Measurements from ENCODE around the gene ATP6V1A. TPM values are rescaled to one million over a fixed set of nuclear protein-coding genes. Genes with fewer than 3 reads are reported as not detected.

ATP6V1A gene
- total RNA-seq, 2 experiments from 2014 or later = 41.7 to 42.4 TPM

DNA sequence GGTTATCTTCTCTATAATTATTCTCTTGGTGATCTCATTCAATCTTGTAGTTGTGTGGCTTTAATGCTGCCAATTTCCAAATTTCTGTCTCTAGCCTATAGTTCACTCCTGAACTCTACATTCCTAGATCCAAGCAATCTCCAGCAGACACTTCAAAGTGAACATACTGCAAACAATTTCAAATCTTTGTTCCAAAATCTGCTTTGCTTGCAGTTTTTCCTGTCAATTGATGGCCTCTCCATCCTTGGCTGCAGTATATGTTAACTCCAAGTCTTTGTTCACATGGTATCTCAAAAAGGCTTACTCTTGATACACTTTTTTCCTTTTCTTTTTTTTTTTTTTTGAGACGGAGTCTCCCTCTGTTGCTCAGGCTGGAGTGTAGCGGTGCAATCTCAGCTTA lies 18.2 kb upstream of the ATP6V1A start:
- H3K4me3 Mint-ChIP-seq = no peak overlapping the region
- peaks cover 16% of the 10 kb centered on the region for H3K36me3 Mint-ChIP-seq (ENCODE audit: low read depth)
- H3K4me1 Mint-ChIP-seq = peaks cover 4% of the 10 kb centered on the region
- POLR2A ChIA-PET = no interaction called here
- H3K27ac Mint-ChIP-seq = no peak overlapping the region
- no peaks in the 10 kb centered on the region for H3K27me3 Mint-ChIP-seq
- CTCF ChIA-PET = no interaction called here
- H3K9me3 Mint-ChIP-seq = no peaks in the 10 kb centered on the region
- no peak for DNase-seq

DNA sequence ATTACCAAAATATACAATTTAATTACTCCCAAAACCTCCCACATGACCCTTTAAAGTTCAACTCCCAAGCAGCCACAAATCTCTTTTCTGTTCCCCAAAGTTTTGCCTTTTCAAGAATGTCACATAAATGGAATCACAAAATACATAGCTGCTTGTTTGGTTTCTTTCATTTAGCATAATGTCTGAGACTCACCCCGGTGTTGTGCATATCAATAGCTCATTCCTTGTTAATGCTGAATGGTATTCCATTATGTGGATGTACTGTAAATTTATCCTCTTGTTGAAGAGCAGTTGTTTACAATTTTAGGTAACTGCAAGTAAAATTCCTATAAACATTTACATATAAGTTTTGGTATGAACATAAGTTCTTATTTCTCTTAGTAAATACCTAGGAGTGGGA lies 16.3 kb upstream of the ATP6V1A start:
- H3K27ac Mint-ChIP-seq = no peak overlapping the region
- CTCF ChIA-PET = no interaction called here
- H3K27me3 Mint-ChIP-seq = no peaks in the 10 kb centered on the region
- POLR2A ChIA-PET = no interaction called here
- peaks cover 7% of the 10 kb centered on the region for H3K36me3 Mint-ChIP-seq (ENCODE audit: low read depth)
- no peaks in the 10 kb centered on the region for H3K9me3 Mint-ChIP-seq
- DNase-seq = no peak
- no peak overlapping the region for H3K4me3 Mint-ChIP-seq
- H3K4me1 Mint-ChIP-seq = peaks cover 10% of the 10 kb centered on the region

DNA sequence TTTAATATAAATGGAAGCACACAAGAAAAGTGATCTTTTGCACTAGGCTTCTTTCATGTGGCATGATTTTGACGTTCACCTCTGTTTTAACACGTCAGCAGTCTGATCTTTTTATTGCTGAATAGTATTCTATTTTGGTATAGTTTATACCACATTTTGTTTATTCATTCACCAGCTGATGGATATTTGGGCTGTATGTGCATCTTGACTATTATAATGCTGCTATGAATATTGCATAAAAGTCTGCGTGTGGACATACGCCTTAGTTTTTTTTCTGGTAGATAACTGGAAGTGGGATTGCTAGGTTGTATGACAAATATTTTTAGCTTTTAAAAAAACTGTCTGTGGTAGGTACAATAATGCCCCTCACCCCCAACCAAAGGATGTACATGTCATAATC lies 15.1 kb upstream of the ATP6V1A start:
- Mint-ChIP-seq H3K4me1 (peaks cover 15% of the 10 kb centered on the region), H3K36me3 (ENCODE audit: low read depth) (peaks cover 7% of the 10 kb centered on the region), H3K4me3 (no peak overlapping the region), H3K27me3 (no peaks in the 10 kb centered on the region), H3K27ac (no peak overlapping the region), H3K9me3 (no peaks in the 10 kb centered on the region)
- POLR2A ChIA-PET = interaction anchor here (0.7 kb wide), 1 partner anchor 13 kb away, joined by 3 read pairs; no protein-coding TSS in a partner anchor
- DNase-seq = no peak
- CTCF ChIA-PET = interaction anchor here (5.9 kb wide), 1 partner anchor 14 kb away, joined by 65 read pairs; the partner anchor contains the start of genes ATP6V1A and NAA50

DNA sequence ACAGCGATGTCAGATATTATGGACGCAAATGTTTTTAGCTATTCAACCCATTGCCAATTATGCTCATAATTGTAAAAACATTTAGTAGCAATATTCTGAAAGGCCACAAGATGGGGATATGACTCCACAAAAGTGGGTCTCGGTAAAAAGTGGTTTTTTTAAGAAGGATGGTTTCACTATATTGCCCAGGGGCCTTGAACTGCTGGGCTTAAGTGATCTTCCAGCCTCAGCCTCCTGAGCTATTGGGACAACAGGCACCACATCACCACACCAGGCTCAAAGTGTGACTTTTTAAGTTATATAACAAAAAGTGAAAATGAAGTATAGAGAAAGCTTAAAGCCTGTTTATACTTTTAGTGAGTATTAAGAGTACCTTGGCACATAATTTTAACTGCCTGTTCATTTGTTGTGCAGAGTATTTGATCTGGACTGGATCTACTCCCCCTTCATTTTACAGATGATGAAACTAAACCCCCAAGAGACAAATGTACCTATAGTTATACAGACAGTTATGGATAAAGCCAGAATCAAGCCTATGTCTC lies 10.2 kb upstream of the ATP6V1A start:
- Mint-ChIP-seq H3K9me3 (no peaks in the 10 kb centered on the region), H3K36me3 (ENCODE audit: low read depth) (peaks cover 5% of the 10 kb centered on the region), H3K4me3 (no peak overlapping the region), H3K4me1 (peaks cover 40% of the 10 kb centered on the region), H3K27me3 (no peaks in the 10 kb centered on the region), H3K27ac (peak overlapping the region; percentile 37)
- POLR2A ChIA-PET = interaction anchor here (0.6 to 3.7 kb wide), 4 partner anchors 9 to 85 kb away, joined by 3 to 39 read pairs (median 6); partner anchors contain the start of genes ATP6V1A and NAA50
- peak; percentile 31 for DNase-seq
- CTCF ChIA-PET = interaction anchor here (0.6 to 5.9 kb wide), 26 partner anchors 9 to 683 kb away, joined by 3 to 65 read pairs (median 5); partner anchors contain the start of genes ATP6V1A, GRAMD1C, NAA50 and USF3

DNA sequence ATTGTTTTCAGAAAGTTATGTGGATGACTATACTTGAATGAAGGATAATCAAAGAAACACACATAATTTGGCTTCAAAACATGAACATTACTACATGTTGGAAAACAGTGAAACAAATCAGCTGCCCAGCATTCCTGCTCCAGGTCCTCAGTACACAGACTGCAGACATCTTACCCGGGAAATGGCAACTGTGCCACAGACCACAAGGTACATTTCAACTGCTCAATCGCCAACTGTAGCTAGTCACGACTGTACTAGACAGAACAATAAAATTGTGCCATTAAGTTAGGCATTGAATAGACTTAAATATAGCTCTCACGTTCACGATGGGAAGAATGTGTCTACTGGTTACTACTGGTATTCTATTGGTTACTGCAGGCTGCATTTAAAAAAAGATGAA lies 5.7 kb upstream of the ATP6V1A start:
- ChIA-PET POLR2A (interaction anchor here (1.3 kb wide), 1 partner anchor 481 kb away, joined by 4 read pairs; no protein-coding TSS in a partner anchor), CTCF (interaction anchor here (1.6 kb wide), 1 partner anchor 33 kb away, joined by 3 read pairs; no protein-coding TSS in a partner anchor)
- H3K9me3 Mint-ChIP-seq = no peaks in the 10 kb centered on the region
- H3K36me3 Mint-ChIP-seq (ENCODE audit: low read depth) = peaks cover 12% of the 10 kb centered on the region
- H3K27ac Mint-ChIP-seq = peak overlapping the region; percentile 60
- no peak overlapping the region for H3K4me3 Mint-ChIP-seq
- no peaks in the 10 kb centered on the region for H3K27me3 Mint-ChIP-seq
- H3K4me1 Mint-ChIP-seq = peaks cover 61% of the 10 kb centered on the region
- no peak for DNase-seq

DNA sequence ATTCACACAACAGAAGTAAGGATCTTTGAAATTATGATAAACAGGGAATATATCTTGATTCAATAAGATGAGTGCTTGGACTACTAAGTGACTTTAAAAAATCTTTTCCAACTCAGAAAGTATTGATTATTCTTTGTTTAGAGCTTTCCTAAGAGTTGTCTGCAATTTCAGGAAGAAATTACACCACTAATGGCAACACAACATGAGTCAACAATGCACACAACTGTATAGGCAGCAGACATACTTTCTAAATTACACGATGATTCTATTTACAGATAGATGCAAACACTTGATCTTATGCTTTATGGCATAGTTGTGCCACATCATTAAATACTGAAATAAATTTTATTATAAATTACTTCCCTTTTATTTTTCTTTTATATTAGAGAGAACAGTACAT lies 5.2 kb upstream of the ATP6V1A start:
- POLR2A ChIA-PET = interaction anchor here (0.6 to 1.3 kb wide), 6 partner anchors 15 to 480 kb away, joined by 3 to 4 read pairs (median 3); no protein-coding TSS in a partner anchor
- H3K4me3 Mint-ChIP-seq = no peak overlapping the region
- CTCF ChIA-PET = interaction anchor here (0.7 to 1.6 kb wide), 8 partner anchors 9 to 246 kb away, joined by 3 to 5 read pairs (median 3); no protein-coding TSS in a partner anchor
- H3K4me1 Mint-ChIP-seq = peaks cover 57% of the 10 kb centered on the region
- H3K27me3 Mint-ChIP-seq = no peaks in the 10 kb centered on the region
- H3K27ac Mint-ChIP-seq = peak overlapping the region; percentile 60
- no peak for DNase-seq
- H3K9me3 Mint-ChIP-seq = no peaks in the 10 kb centered on the region
- H3K36me3 Mint-ChIP-seq (ENCODE audit: low read depth) = peaks cover 16% of the 10 kb centered on the region

DNA sequence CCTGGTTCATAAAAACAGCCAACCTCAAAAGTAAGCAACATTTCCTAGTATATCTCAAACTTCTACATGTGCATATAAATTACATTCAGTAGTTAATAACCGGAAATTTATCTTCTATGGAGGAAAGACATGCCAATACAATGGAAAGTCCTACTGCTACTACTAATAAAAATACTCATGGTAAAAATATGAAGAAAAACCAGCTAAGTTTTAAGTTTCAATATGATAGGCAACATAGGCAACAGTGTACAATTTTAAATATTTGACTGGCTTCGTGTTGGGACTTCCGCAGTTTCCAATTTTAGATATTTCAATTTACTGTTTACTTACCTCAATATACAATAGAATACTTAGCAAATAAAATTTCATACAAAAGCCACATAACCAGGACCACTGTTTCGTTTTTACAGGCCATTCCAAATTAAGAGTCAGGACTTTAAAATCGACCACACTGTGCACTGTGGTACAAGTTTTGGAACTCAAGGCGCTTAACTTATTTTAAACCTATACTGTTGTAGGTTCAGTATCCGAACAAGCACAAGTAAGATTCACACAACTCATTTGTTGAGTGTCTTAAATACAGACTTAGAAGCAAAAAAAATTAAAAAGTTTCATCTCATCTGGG lies 3.7 kb upstream of the ATP6V1A start:
- ChIA-PET CTCF (interaction anchor here (0.6 kb wide), 1 partner anchor 1095 kb away, joined by 4 read pairs; no protein-coding TSS in a partner anchor), POLR2A (no interaction called here)
- Mint-ChIP-seq H3K36me3 (ENCODE audit: low read depth) (peaks cover 18% of the 10 kb centered on the region), H3K27ac (peak overlapping the region; percentile 63), H3K9me3 (no peaks in the 10 kb centered on the region), H3K4me3 (peak overlapping the region; percentile 98), H3K4me1 (peaks cover 52% of the 10 kb centered on the region), H3K27me3 (no peaks in the 10 kb centered on the region)
- no peak for DNase-seq

DNA sequence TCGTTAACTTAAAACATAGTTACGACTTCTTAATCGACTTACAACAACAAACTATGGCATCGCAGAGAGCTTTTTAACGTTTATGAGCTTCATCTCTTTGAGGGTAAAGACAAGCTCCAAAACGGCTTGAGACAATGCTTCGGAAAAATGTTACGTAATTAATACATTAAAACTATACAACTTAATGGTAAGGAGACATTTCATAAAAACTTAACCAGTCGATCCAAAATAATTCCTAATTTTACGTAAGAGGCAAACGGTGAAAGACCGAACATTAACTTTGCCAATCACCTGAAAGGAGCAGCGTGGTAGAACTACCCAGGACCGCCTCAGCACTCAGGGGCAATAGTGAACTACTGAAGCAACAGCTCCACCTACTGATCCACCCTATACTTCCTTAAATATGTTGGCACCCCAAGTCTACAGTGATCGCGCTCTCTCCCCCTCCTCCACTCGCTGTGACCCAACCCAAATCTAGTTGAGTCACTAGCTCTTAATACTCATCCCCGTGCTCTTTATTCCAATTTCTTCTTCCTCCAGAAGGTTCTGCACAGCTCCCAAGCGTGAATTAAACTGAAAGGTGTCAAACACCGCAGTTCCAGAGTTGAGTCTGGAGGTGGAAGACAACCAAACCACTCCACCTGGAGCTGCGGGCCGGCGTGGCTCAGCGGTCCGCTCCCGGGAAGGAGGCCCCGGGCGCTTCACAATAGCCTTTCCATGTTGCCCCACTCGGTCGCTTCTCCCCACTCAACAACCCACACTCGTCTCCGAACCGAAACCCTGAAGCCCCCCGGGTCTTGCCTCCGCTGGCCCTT lies 1.7 kb upstream of the ATP6V1A start:
- H3K27ac Mint-ChIP-seq = peak overlapping the region; percentile 100
- no peaks in the 10 kb centered on the region for H3K27me3 Mint-ChIP-seq
- no peaks in the 10 kb centered on the region for H3K9me3 Mint-ChIP-seq
- ChIA-PET CTCF (interaction anchor here (0.8 to 3.2 kb wide), 23 partner anchors 11 to 385 kb away, joined by 3 to 65 read pairs (median 4); partner anchors contain the start of genes GRAMD1C, SPICE1 and USF3), POLR2A (interaction anchor here (0.6 to 4.1 kb wide), 13 partner anchors 10 to 562 kb away, joined by 3 to 58 read pairs (median 4); partner anchors contain the start of genes CCDC191, QTRT2, SPICE1 and USF3)
- peaks cover 58% of the 10 kb centered on the region for H3K4me1 Mint-ChIP-seq
- H3K4me3 Mint-ChIP-seq = peak overlapping the region; percentile 98
- H3K36me3 Mint-ChIP-seq (ENCODE audit: low read depth) = peaks cover 21% of the 10 kb centered on the region
- DNase-seq = peak; percentile 80

DNA sequence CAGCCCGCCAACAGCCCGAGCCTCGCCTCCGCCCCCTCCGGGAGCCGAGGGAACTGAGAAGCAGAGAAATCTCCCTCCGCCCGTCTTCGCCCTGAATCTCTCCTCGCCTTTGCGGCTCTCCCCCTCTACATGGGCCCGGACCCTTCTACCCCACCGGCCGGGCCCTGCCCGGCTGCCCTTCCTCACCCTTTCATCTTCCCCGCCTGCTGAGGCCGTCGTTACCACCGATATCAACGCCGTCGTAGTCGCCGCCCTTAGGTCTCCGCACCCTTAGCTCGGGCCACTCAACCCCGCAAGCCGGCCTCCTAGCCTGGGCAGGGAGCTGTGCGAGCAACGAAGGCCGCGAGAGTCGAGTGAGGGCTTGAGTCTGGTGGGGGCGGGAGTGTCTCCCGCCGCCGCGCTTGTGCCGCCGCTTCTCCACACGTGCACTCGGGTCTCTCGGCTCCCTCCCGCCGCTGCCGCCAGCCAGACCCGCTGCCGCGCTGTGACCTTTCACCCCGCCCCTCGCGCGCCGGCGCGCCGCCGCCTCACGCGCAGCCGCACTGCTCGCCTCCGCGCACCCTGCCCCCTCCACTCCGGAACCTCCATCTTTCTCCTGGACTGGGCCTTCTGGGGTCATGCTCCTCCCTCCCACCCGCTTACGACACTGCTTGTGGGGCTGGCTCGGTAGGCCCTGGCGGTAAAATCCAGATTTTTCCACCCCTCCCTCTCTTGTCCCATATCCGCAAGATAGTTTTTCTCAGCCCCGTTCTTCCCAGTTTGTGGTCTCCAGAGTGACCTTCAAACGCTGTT lies 883 bp upstream of the ATP6V1A start, which contains the start of gene NAA50:
TSS of gene NAA50 (minus strand) at position 494 of the 792 bp plus-strand sequence. CDS start at position 194, 300 bp downstream.
- peak within 1 kb of the TSS; percentile 100 for H3K27ac Mint-ChIP-seq
- peaks cover 54% of the 10 kb centered on the region for H3K4me1 Mint-ChIP-seq
- ChIA-PET CTCF (interaction anchor here (1.0 to 3.2 kb wide), 22 partner anchors 11 to 384 kb away, joined by 3 to 65 read pairs (median 4); partner anchors contain the start of genes GRAMD1C, SPICE1 and USF3), POLR2A (interaction anchor here (0.7 to 4.1 kb wide), 16 partner anchors 8 to 562 kb away, joined by 3 to 58 read pairs (median 4); partner anchors contain the start of genes CCDC191, QTRT2, SPICE1 and USF3)
- H3K36me3 Mint-ChIP-seq (ENCODE audit: low read depth) = peaks cover 21% of the 10 kb centered on the region
- peak; percentile 95 for DNase-seq
- no peaks in the 10 kb centered on the region for H3K27me3 Mint-ChIP-seq
- no peaks in the 10 kb centered on the region for H3K9me3 Mint-ChIP-seq
- peak within 1 kb of the TSS; percentile 98 for H3K4me3 Mint-ChIP-seq

DNA sequence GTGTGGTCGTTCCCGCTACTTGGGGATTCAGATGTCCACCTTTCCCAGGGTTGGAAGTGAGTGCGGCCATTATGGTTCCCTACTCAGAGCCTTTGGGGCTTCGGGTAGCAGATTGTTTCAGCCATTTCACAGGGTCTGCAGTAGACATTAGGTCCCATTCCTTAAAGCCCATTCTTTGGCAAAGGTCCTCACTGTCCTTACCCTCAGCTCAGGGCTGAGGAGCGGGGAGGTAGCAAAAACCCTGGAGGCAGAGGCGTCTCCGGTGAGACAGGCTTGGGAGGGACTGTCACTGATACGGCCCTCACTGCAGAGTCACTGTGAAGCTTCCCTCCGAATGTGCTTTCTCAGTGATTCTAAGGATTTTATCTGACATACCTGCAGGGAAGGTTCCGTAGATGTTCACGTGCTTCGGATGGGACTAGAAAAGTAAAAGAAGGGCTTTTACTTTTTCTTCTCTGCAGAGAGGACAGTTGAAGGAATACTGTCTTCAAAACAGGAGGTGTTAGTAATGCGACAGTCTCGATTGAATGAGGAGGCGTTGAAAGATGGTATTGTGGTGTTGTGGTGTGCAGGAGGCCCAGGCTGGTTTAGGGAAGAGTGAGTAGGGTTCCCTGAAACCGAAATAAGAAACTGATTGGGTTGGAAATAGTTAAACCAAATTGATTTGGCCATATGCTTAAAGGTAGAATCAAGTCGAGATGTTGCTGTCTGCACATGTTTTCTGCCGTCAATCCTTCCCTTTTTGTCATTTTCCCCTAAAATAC lies 630 bp downstream of the ATP6V1A start:
- no peaks in the 10 kb centered on the region for H3K27me3 Mint-ChIP-seq
- peaks cover 40% of the 10 kb centered on the region for H3K4me1 Mint-ChIP-seq
- ChIA-PET POLR2A (interaction anchor here (0.7 to 4.1 kb wide), 10 partner anchors 9 to 467 kb away, joined by 3 to 58 read pairs (median 7); partner anchors contain the start of genes SPICE1 and USF3), CTCF (interaction anchor here (1.0 to 3.2 kb wide), 4 partner anchors 13 to 308 kb away, joined by 3 to 65 read pairs (median 4); partner anchors contain the start of gene GRAMD1C)
- DNase-seq = peak; percentile 26
- H3K36me3 Mint-ChIP-seq (ENCODE audit: low read depth) = peaks cover 16% of the 10 kb centered on the region
- H3K9me3 Mint-ChIP-seq = no peaks in the 10 kb centered on the region
- peak overlapping the region; percentile 100 for H3K27ac Mint-ChIP-seq
- H3K4me3 Mint-ChIP-seq = peak overlapping the region; percentile 98

DNA sequence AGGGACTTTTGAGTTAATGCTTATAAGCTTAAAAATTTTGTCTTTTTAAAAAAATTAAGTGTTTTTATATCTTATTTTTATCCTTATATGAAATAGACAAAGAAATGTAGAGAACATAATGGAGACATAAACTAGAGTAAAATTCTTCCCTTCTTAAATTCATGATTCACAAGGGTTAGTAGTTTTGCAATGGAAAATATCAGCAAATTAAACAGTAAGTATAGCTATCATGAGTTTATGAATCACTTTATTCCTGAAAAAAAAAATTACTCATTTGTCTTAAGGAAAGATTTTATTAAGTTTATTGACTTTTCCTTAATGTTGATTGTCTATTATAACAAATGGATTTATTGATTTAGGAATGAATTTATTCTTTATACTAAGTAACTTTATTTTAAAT lies 4.3 kb downstream of the ATP6V1A start:
- CTCF ChIA-PET = interaction anchor here (0.8 to 1.5 kb wide), 4 partner anchors 13 to 84 kb away, joined by 3 to 4 read pairs (median 3); no protein-coding TSS in a partner anchor

More for the DNA sequence above, 4.3 kb downstream of the ATP6V1A start:
- no peaks in the 10 kb centered on the region for H3K9me3 Mint-ChIP-seq
- DNase-seq = no peak
- H3K36me3 Mint-ChIP-seq (ENCODE audit: low read depth) = peaks cover 9% of the 10 kb centered on the region
- POLR2A ChIA-PET = no interaction called here
- no peak overlapping the region for H3K27ac Mint-ChIP-seq
- H3K4me1 Mint-ChIP-seq = peaks cover 19% of the 10 kb centered on the region
- no peak overlapping the region for H3K4me3 Mint-ChIP-seq
- H3K27me3 Mint-ChIP-seq = no peaks in the 10 kb centered on the region
